ENCODE data around the gene OR5AU1.

OR5AU1 gene

GRCh38 chr14:21106176-21106497, 49.7 kb downstream of the OR5AU1 start:
- DNase-seq = no peak

GRCh38 chr14:21105095-21105494, 50.8 kb downstream of the OR5AU1 start:
- DNase-seq = no peak

Data from DMS 273 treated with DMSO at 0.1 percent for 48 hours (cell line).